Transverse colon (tissue), 4 donors: ENCODE measurements around the gene IFITM1. TPM values are rescaled to one million over a fixed set of nuclear protein-coding genes. Genes with fewer than 3 reads are reported as not detected.

ENCODE experiments used
- DNase-seq: peaks from one replicate; pipeline ENCODE4 v3.0.0-alpha.2; 2019
- H3K27ac ChIP-seq, 4 donors: fragments of 200-600 bp; sonication (generic); 2 replicates each; pipeline ENCODE4 v1.5.1; 2016 to 2018; ENCODE audit warnings: inconsistent platforms in 4 of 4
- H3K27me3 ChIP-seq: fragments of 200-600 bp; sonication (generic); 2 replicates; pipeline ENCODE4 v1.5.1; 2017; ENCODE audit warnings: inconsistent platforms
- H3K36me3 ChIP-seq, 4 donors: fragments of 200-600 bp; sonication (generic); 2 replicates each; pipeline ENCODE4 v1.5.1; 2017 to 2019; ENCODE audit warnings: inconsistent platforms in 4 of 4
- H3K4me1 ChIP-seq, 4 donors: fragments of 200-600 bp; sonication (generic); 2 replicates each; pipeline ENCODE4 v1.5.1; 2017 to 2020; ENCODE audit warnings: inconsistent platforms in 4 of 4
- H3K4me3 ChIP-seq, 4 donors: fragments of 200-600 bp; sonication (generic); 1 replicate in 1 of 4; 2 replicates in 3 of 4; pipeline versions ENCODE4 v1.5.1 to v1.6.1; 2017 to 2019; ENCODE audit warnings: inconsistent platforms in 4 of 4
- H3K9me3 ChIP-seq, 2 donors: fragments of 200-600 bp; sonication (generic); 2 replicates each; pipeline ENCODE4 v1.5.1; 2017 to 2019; ENCODE audit warnings: inconsistent platforms in 2 of 2
- CTCF ChIP-seq, 5 experiments: fragments of 200-600 bp in 3 of 5; fragments of 450-650 bp in 2 of 5; sonication (generic) in 3 of 5; IDR thresholded peaks; 1 replicate in 2 of 5; 2 replicates in 3 of 5; pipeline ENCODE4 v1.5.1; 2016 to 2017; ENCODE audit warnings: antibody characterized with exemption in 5 of 5, inconsistent platforms in 3 of 5, mild to moderate bottlenecking in 2 of 5, moderate library complexity in 1 of 5
- EP300 ChIP-seq: sonication (generic); formaldehyde crosslinking; IDR thresholded peaks from one replicate; pipeline ENCODE4 v1.6.1; 2017; ENCODE audit warnings: antibody characterized with exemption, low read depth
- POLR2A ChIP-seq: fragments of 450-650 bp; IDR thresholded peaks from one replicate; pipeline ENCODE4 v1.6.1; 2016; ENCODE audit warnings: antibody characterized with exemption, mild to moderate bottlenecking, moderate library complexity
- POLR2AphosphoS5 ChIP-seq, 3 donors: sonication (generic); formaldehyde crosslinking; IDR thresholded peaks; one replicate each; pipeline ENCODE4 v1.6.1; 2016; ENCODE audit warnings: antibody characterized with exemption in 3 of 3
- WGBS, 2 donors: methylation state at CpG; one replicate each; pipeline ENCODE4 v1.1.5; 2018; ENCODE audit warnings: low coverage in 1 of 2; 5-methylcytosine and 5-hydroxymethylcytosine counted together
- in situ Hi-C, 4 donors: fragments of 200-750 bp; cut with MboI; loops; one replicate each; pipeline versions ENCODE4 v1.15.0 to v1.15.1; 2017; ENCODE audit warnings: low sequenced_read_pairs in 3 of 4, low pct_ligation_motif_present in 1 of 4, low pct_unique_long_range_greater_than_20kb in 1 of 4
- intact Hi-C: fragments of 100-400 bp; cut with DNase I; formaldehyde crosslinking; loops from one replicate; pipeline ENCODE4 v1.15.1; 2023; ENCODE audit warnings: low total_unique reads
- total RNA-seq, 4 donors: library from RNA; depleted of rRNA; stranded (reverse); fragments of >200 nt; gene quantifications; one replicate each; pipeline ENCODE4 v1.1.0, GENCODE V29; 2016

IFITM1 gene
- total RNA-seq, 4 donors from 2014 or later = 19.9 to 109 (median 60.5) TPM

- Histone ChIP-seq H3K4me1 (peaks cover 0 to 34% (median 27%) of the 10 kb centered on the region in 4 donors), H3K9me3 (no peaks in the 10 kb centered on the region), H3K27me3 (peaks cover 64% of the 10 kb centered on the region), H3K27ac (peak overlapping the region in 3 of 4 donors; percentile 8 to 40 (median 27)), H3K4me3 (peak overlapping the region in 3 of 4 donors; percentile 13 to 38 (median 21)), H3K36me3 (no peaks in the 10 kb centered on the region)
- WGBS, 2 donors = 17 to 50% methylated on average over 2 to 62 of the region's 97 CpGs
- in situ Hi-C loops = no loop called here
- TF ChIP-seq POLR2A (peak; percentile 13), EP300 (no peak), CTCF (IDR thresholded peaks at IDR 0.05) (no peak), POLR2AphosphoS5 (IDR thresholded peaks at IDR 0.05) (peak in 2 of 3 donors; percentile 61)
- DNase-seq = no peak
- intact Hi-C loops = no loop called here
Observed at GRCh38 chr11:279040-279965, 34.5 kb upstream of the IFITM1 start.

GRCh38 chr11:279966-280705 is 33.7 kb upstream of the IFITM1 start:
- in situ Hi-C loops = no loop called here
- intact Hi-C loops = no loop called here
- 11% methylated on average over 64 of the region's 85 CpGs; no CpG with 5 or more reads in 1 of the 2 donors for WGBS, 2 donors
- peak overlapping the region; percentile 8 to 40 (median 26) for H3K27ac ChIP-seq
- H3K27me3 ChIP-seq = peaks cover 69% of the 10 kb centered on the region
- peak overlapping the region in 3 of 4 donors; percentile 13 to 38 (median 21) for H3K4me3 ChIP-seq
- TF ChIP-seq POLR2AphosphoS5 (IDR thresholded peaks at IDR 0.05) (peak in 1 of 3 donors; percentile 39), EP300 (no peak)
- DNase-seq = peak; percentile 65
- peaks cover 0 to 34% (median 27%) of the 10 kb centered on the region in 4 donors for H3K4me1 ChIP-seq
- no peaks in the 10 kb centered on the region for H3K36me3 ChIP-seq
- H3K9me3 ChIP-seq = no peaks in the 10 kb centered on the region

- peaks cover 72% of the 10 kb centered on the region for H3K27me3 ChIP-seq
- H3K36me3 ChIP-seq = no peaks in the 10 kb centered on the region
- DNase-seq = no peak
Observed at GRCh38 chr11:280706-281485, 32.9 kb upstream of the IFITM1 start.

More at GRCh38 chr11:280706-281485, 32.9 kb upstream of the IFITM1 start:
- peak overlapping the region in 3 of 4 donors; percentile 13 to 38 (median 21) for H3K4me3 ChIP-seq
- intact Hi-C loops = no loop called here
- in situ Hi-C loops = no loop called here
- H3K27ac ChIP-seq = peak overlapping the region in 2 of 4 donors; percentile 0 to 40
- 18% methylated on average over 66 of the region's 79 CpGs; no CpG with 5 or more reads in 1 of the 2 donors for WGBS, 2 donors
- H3K9me3 ChIP-seq = no peaks in the 10 kb centered on the region
- TF ChIP-seq POLR2A = no peak
- TF ChIP-seq POLR2AphosphoS5 (IDR thresholded peaks at IDR 0.05) = no peak
- no peak for TF ChIP-seq CTCF (IDR thresholded peaks at IDR 0.05)
- no peak for TF ChIP-seq EP300
- H3K4me1 ChIP-seq = peaks cover 0 to 34% (median 27%) of the 10 kb centered on the region in 4 donors
